ENCODE results near the gene FBRS.

GRCh38 chr16:30688701-30689100, 30.5 kb downstream of the FBRS start:
- TF ChIP-seq CTCF (IDR thresholded peaks at IDR 0.05): no peak
- no peak for TF ChIP-seq EP300 (IDR thresholded peaks at IDR 0.05)
